B cell (primary cell): ENCODE data around the gene CAMP. TPM values are rescaled to one million over a fixed set of nuclear protein-coding genes. Genes with fewer than 3 reads are reported as not detected.

Experiments
- ATAC-seq: fragments of 200-7000 bp; cut with Tn5 transposase; one replicate; pipeline ENCODE4 v1.10.0; 2021; ENCODE audit warnings: low read depth, mild to moderate bottlenecking, moderate number of reproducible peaks, moderate library complexity
- CTCF ChIA-PET: fragments of 350-600 bp; sonication (Branson Sonifier 250); formaldehyde crosslinking; loops from one replicate; lab custom pipeline; 2021; ENCODE audit warnings: antibody characterized with exemption, inconsistent platforms; lab: Charles Lee
- POLR2A ChIA-PET: fragments of 350-600 bp; sonication (Branson Sonifier 250); formaldehyde crosslinking; loops from one replicate; lab custom pipeline; 2021; ENCODE audit warnings: antibody characterized with exemption; lab: Charles Lee
- DNase-seq: peaks from one replicate; pipeline ENCODE4 v3.0.0; 2013
- H2AFZ ChIP-seq: 2 replicates; pipeline ENCODE4 v1.6.1; 2012; ENCODE audit warnings: mild to moderate bottlenecking, low read depth, low read length; ENCODE audit not compliant: insufficient read depth, poor library complexity, severe bottlenecking
- H3K27ac ChIP-seq, 2 donors: 1 replicate in 1 of 2; 2 replicates in 1 of 2; pipeline ENCODE4 v1.5.1; 2012 to 2013; ENCODE audit warnings: low read length in 2 of 2, mild to moderate bottlenecking in 2 of 2, moderate library complexity in 1 of 2
- H3K27me3 ChIP-seq, 4 experiments: fragments of 200-600 bp in 1 of 4; sonication (generic) in 1 of 4; replicated peaks in 1 of 4; 1 replicate in 2 of 4; 2 replicates in 2 of 4; pipeline versions ENCODE4 v1.6.1 to v1.7.0; 2013 to 2016; ENCODE audit warnings: low read length in 3 of 4, mild to moderate bottlenecking in 2 of 4, mixed read lengths in 1 of 4, moderate library complexity in 1 of 4; ENCODE audit not compliant: insufficient read depth in 4 of 4, control insufficient read depth in 3 of 4; ENCODE audit errors: control extremely low read depth in 1 of 4
- H3K36me3 ChIP-seq, 2 experiments: replicated peaks in 1 of 2; 1 replicate in 1 of 2; 2 replicates in 1 of 2; pipeline versions ENCODE4 v1.6.1 to v1.7.1; 2013; ENCODE audit warnings: low read length in 1 of 2; ENCODE audit not compliant: insufficient read depth in 2 of 2, control insufficient read depth in 1 of 2; ENCODE audit errors: control extremely low read depth in 1 of 2, extremely low read depth in 1 of 2
- H3K4me1 ChIP-seq, 2 donors: fragments of 200-600 bp in 1 of 2; sonication (generic) in 1 of 2; 1 replicate in 1 of 2; 2 replicates in 1 of 2; pipeline versions ENCODE4 v1.5.1 to v1.6.1; 2013 to 2017; ENCODE audit warnings: low read length in 2 of 2; ENCODE audit not compliant: control insufficient read depth in 2 of 2, insufficient read depth in 2 of 2
- H3K4me2 ChIP-seq: replicated peaks from 2 replicates; pipeline ENCODE3; 2012; ENCODE audit warnings: mild to moderate bottlenecking, low read depth, low read length; ENCODE audit not compliant: poor library complexity, severe bottlenecking
- H3K4me3 ChIP-seq, 5 experiments: fragments of 200-600 bp in 1 of 5; sonication (generic) in 1 of 5; 1 replicate in 3 of 5; 2 replicates in 2 of 5; pipeline versions ENCODE4 v1.5.1 to v1.7.0; 2011 to 2016; ENCODE audit warnings: low read length in 4 of 5, mild to moderate bottlenecking in 4 of 5, low read depth in 2 of 5, control low read depth in 1 of 5, moderate library complexity in 1 of 5; ENCODE audit not compliant: insufficient read depth in 1 of 5; ENCODE audit errors: control extremely low read depth in 1 of 5, extremely low read depth in 1 of 5
- H3K79me2 ChIP-seq: fragments of 200-600 bp; sonication (generic); one replicate; pipeline ENCODE4 v1.6.0; 2016; ENCODE audit warnings: low read length; ENCODE audit not compliant: control insufficient read depth, insufficient read depth
- H3K9ac ChIP-seq: fragments of 200-600 bp; sonication (generic); 2 replicates; pipeline ENCODE4 v1.6.1; 2017; ENCODE audit warnings: mild to moderate bottlenecking, low read length, moderate library complexity
- H3K9me3 ChIP-seq, 3 donors: one replicate each; pipeline versions ENCODE4 v1.6.1 to v1.7.1; 2013; ENCODE audit warnings: low read length in 2 of 3; ENCODE audit not compliant: control insufficient read depth in 2 of 3, insufficient read depth in 1 of 3; ENCODE audit errors: control extremely low read depth in 1 of 3
- H4K20me1 ChIP-seq: 2 replicates; pipeline ENCODE4 v1.6.0; 2012; ENCODE audit warnings: mild to moderate bottlenecking, low read length; ENCODE audit not compliant: insufficient read depth, control insufficient read depth, poor library complexity, severe bottlenecking
- H3K27ac Mint-ChIP-seq: one replicate; pipeline ENCODE4 v1.8.0; 2021; ENCODE audit warnings: mixed read lengths
- H3K27me3 Mint-ChIP-seq: one replicate; pipeline ENCODE4 v1.8.0; 2021; ENCODE audit warnings: mixed read lengths
- H3K4me1 Mint-ChIP-seq: one replicate; pipeline ENCODE4 v1.8.0; 2021; ENCODE audit warnings: mixed read lengths
- H3K4me3 Mint-ChIP-seq: one replicate; pipeline ENCODE4 v1.8.0; 2021; ENCODE audit warnings: mixed read lengths
- H3K9me3 Mint-ChIP-seq: one replicate; pipeline ENCODE4 v1.8.0; 2022; ENCODE audit warnings: mixed read lengths; ENCODE audit not compliant: insufficient read depth
- EZH2 ChIP-seq: IDR thresholded peaks from 2 replicates; pipeline ENCODE4 v1.6.1; 2012; ENCODE audit warnings: borderline replicate concordance, low read depth, mild to moderate bottlenecking, moderate library complexity, low read length; ENCODE audit not compliant: insufficient read depth, poor library complexity, severe bottlenecking
- WGBS: methylation state at CpG from one replicate; pipeline ENCODE4 v1.1.5; 2013; ENCODE audit warnings: missing lambda C conversion rate; ENCODE audit not compliant: insufficient coverage; 5-methylcytosine and 5-hydroxymethylcytosine counted together
- intact Hi-C: fragments of 100-400 bp; cut with micrococcal nuclease; formaldehyde crosslinking; loops from one replicate; pipeline ENCODE4 v1.10.0; 2022
- polyA plus RNA-seq: library from polyadenylated mRNA; depleted of rRNA; stranded (reverse); fragments of >200 nt; gene quantifications from 2 replicates; pipeline ENCODE4 v1.2.3, GENCODE V29; 2012
- total RNA-seq, 2 donors: library from RNA; stranded (reverse); fragments of 120-200 nt in 1 of 2; gene quantifications; 1 replicate in 1 of 2; 2 replicates in 1 of 2; pipeline versions ENCODE4 v1.2.3 to v1.2.4, GENCODE V29; 2013 to 2022
- TF ChIP-seq, protein P1 (sequence below): fragments of 200-600 bp; IDR thresholded peaks from one replicate; pipeline ENCODE4 v1.8.0; 2022; ENCODE audit warnings: antibody characterized with exemption, mild to moderate bottlenecking

The CAMP gene
- total and polyA plus RNA-seq, 2 donors (not counting 1 experiment from before 2014, with no cell fraction given): 0.30 TPM; not detected in 1

DNA sequence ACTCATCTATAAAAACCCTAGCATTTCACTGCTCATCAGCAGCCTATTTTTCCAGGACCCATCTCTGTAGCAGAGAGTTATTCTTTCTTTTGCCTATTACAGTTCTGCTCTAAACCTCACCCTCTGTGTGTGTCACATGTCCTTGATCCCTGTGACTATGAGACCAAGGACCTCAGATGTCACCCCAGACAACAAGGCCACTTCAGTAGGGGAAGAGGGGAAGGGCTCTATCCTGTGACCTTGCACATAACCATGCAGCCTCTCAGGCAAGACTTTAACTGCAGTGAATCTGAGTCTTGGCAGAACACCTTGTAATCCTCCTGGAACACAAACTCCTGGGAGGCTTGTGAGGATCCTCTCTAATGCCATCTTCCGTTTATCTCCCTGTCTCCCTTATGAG lies 13.2 kb downstream of the CAMP start:
- H4K20me1 ChIP-seq: no peaks in the 10 kb centered on the region
- intact Hi-C loops: no loop called here
- no peaks in the 10 kb centered on the region for H3K79me2 ChIP-seq
- Mint-ChIP-seq H3K27ac (no peak overlapping the region), H3K27me3 (no peaks in the 10 kb centered on the region), H3K4me1 (peaks cover 33% of the 10 kb centered on the region), H3K4me3 (no peak overlapping the region), H3K9me3 (no peaks in the 10 kb centered on the region)
- CTCF ChIA-PET: interaction anchor here (7.7 kb wide), 1 partner anchor 200 kb away, joined by 59 read pairs; no protein-coding TSS in a partner anchor
- TF ChIP-seq EZH2: no peak
- TF ChIP-seq, protein P1, sequence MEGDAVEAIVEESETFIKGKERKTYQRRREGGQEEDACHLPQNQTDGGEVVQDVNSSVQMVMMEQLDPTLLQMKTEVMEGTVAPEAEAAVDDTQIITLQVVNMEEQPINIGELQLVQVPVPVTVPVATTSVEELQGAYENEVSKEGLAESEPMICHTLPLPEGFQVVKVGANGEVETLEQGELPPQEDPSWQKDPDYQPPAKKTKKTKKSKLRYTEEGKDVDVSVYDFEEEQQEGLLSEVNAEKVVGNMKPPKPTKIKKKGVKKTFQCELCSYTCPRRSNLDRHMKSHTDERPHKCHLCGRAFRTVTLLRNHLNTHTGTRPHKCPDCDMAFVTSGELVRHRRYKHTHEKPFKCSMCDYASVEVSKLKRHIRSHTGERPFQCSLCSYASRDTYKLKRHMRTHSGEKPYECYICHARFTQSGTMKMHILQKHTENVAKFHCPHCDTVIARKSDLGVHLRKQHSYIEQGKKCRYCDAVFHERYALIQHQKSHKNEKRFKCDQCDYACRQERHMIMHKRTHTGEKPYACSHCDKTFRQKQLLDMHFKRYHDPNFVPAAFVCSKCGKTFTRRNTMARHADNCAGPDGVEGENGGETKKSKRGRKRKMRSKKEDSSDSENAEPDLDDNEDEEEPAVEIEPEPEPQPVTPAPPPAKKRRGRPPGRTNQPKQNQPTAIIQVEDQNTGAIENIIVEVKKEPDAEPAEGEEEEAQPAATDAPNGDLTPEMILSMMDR: no peak
- WGBS: no CpG with 5 or more reads among the region's 1 CpG
- no peak overlapping the region for H3K4me3 ChIP-seq
- no peak for DNase-seq
- no peaks in the 10 kb centered on the region for H3K9me3 ChIP-seq
- peaks cover 17 to 24% of the 10 kb centered on the region in 2 donors for H3K4me1 ChIP-seq
- H3K27ac ChIP-seq: no peak overlapping the region
- POLR2A ChIA-PET: no interaction called here
- H3K36me3 ChIP-seq: no peaks in the 10 kb centered on the region
- ATAC-seq: no peak
- H2AFZ ChIP-seq: no peak overlapping the region
- no peak overlapping the region for H3K9ac ChIP-seq
- H3K27me3 ChIP-seq: no peaks in the 10 kb centered on the region
- no peak overlapping the region for H3K4me2 ChIP-seq

DNA sequence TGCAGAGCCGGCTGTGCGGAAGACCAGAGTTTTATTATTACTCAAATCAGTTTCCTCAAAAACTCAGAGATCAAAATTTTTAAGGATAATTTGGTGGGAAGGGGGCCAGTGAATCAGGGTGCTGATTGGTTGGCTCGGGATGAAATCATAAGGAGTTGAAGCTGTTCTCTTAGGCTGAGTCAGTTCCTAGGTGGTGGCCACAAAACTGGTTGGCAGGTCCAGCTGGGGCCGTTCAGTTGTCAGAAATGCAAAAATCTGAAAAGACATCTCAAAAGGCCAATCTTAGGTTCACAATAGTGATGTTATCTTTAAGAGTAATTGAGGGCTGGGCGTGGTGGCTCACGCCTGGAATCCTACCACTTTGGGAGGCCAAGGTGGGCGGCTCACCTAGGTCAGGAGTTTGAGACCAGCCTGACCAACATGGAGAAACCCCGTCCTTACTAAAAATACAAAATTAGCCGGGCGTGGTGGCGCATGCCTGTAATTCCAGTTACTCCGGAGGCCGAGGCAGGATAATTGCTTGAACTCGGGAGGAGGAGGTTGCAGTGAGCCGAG lies 15.3 kb downstream of the CAMP start:
- Histone ChIP-seq H3K36me3 (no peaks in the 10 kb centered on the region), H3K4me3 (no peak overlapping the region), H4K20me1 (no peaks in the 10 kb centered on the region), H3K27me3 (no peaks in the 10 kb centered on the region), H3K9me3 (no peaks in the 10 kb centered on the region), H3K79me2 (peaks cover 16% of the 10 kb centered on the region), H3K4me2 (no peak overlapping the region), H3K4me1 (peaks cover 3 to 24% of the 10 kb centered on the region in 2 donors), H2AFZ (no peak overlapping the region), H3K9ac (no peak overlapping the region), H3K27ac (no peak overlapping the region)
- intact Hi-C loops: no loop called here
- Mint-ChIP-seq H3K27me3 (no peaks in the 10 kb centered on the region), H3K4me3 (no peak overlapping the region), H3K4me1 (peaks cover 20% of the 10 kb centered on the region), H3K27ac (no peak overlapping the region), H3K9me3 (no peaks in the 10 kb centered on the region)
- ATAC-seq: no peak
- CTCF ChIA-PET: interaction anchor here (1.5 to 1.6 kb wide), 2 partner anchors 15 to 198 kb away, joined by 5 to 6 read pairs; partner anchors contain the start of gene CAMP
- 98% methylated on average over 12 of the region's 15 CpGs for WGBS
- POLR2A ChIA-PET: no interaction called here
- TF ChIP-seq EZH2: no peak
- TF ChIP-seq, protein P1: no peak
- no peak for DNase-seq
